Stimulated activated CD4-positive, alpha-beta T cell treated with anti-CD3 and anti-CD28 coated beads, Interleukin-1b, Interleukin-23, amount 100 ng/mL, for 4 hours (primary cell): Measurements from ENCODE around the gene CLDN25.

Experiments
- DNase-seq, 2 donors: peaks; one replicate each; pipeline ENCODE4 v3.0.0-alpha.2; 2020; ENCODE audit warnings: low read depth in 2 of 2

The CLDN25 gene

GRCh38 chr11:113808931-113809330 is 29.3 kb downstream of the CLDN25 start:
- no peak for DNase-seq

DNA sequence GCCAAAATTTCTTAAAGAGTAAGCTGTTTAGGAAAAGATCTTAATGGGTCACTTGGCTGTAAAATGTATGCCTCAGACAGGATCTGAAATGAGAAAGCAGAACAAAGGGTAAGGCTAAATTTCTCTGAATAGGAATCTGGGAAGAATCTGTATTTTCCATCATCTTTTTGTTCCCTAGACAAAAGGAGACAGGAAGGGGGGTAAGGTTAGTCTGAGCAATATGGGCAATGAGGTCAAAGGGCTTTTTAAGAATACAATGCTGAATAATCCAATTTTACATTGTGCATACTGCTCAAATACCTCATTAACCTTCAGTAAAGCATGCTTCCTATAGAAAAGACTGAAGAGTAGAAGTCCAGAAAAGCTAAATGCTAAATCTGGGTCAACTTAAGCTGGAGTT is 34.6 kb downstream of the CLDN25 start:
- DNase-seq = no peak

GRCh38 chr11:113817162-113817561 is 37.6 kb downstream of the CLDN25 start:
- no peak for DNase-seq

DNA sequence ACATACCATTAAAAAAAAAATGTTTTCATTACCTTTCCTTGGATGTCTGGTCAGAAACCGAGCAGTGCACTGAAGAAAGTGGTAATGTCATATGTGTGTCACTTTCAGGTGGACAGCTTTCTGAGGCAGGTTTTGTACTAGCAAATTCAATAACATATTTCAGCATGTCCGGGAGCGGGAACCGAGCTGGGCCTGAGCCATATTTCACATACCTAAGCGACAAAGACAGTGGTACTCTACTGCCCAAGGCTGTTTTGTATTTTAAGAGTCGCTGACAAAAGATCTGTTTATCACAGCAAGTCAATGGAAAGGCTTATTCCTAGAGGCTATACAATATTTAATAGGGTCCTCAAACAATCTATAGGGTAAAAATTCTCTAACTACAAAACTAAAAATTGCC is 38.0 kb downstream of the CLDN25 start:
- DNase-seq = no peak

DNA sequence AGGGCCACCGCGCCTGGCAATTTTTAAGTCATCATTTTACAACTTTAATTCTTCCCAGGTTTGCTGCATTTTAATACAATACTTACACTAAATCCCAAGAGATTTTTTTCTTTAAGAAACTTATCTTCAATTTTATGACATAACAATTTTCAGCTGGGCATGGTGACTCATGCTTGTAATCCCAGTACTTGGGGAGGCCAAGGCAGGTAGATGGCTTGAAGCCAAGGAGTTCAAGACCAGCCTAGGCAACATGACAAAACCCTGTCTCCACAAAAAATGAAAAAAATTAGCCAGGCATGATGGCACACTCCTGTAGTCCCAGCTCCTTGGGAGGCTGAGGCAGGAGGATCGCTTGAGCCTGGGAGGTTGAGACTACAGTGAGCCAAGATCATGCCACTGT is 38.8 kb downstream of the CLDN25 start:
- DNase-seq = no peak

DNA sequence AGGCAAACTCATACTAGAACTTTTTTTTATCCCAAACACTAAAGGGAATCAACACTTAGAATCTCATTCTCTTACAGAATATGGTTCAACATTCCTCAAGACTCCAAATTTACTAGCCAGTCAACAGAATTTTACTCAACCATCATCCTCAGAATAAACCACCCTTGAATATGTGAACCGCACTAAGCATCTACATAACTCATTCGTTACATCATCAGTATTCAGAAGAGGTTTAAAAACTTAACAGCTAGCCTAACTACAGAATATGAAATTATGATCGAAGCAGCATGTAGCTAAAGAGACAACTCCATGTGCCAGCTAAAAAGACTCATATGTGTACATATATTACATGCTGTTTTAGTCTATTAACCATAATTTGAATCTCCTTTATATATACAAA is 47.9 kb downstream of the CLDN25 start:
- DNase-seq = no peak

GRCh38 chr11:113828191-113828590 is 48.6 kb downstream of the CLDN25 start:
- no peak for DNase-seq

DNA sequence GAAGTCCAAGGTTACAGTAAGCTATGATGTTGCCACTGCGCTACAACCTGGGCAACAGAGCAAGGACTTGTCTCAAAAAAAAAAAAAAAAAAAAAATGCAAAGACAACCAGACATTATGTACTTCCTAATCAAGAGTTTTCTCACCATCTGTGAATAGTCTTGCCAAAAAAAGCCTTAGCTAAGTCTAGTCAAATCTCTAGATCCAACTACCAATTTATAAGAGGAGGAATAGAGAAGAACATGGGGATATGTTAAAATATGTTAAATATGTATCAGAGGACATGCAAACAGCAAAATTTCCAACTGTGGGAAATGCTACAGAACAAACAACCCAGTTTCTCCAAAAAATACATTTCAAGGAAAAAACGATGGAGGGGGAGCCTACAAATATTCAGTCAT is 50.2 kb downstream of the CLDN25 start:
- DNase-seq = no peak
